GM21447 (cell line): Measurements from ENCODE around the gene CLIP4.
"Not testable (repeated sequence)": the region's sequence is repeated elsewhere in the genome, so short reads cannot be mapped to it uniquely, and the experiment has no call there.

Source experiments
- ATAC-seq: cut with Tn5 transposase; IDR thresholded peaks from one replicate; pipeline ENCODE4 v1.9.1; 2021; ENCODE audit not compliant: unreplicated experiment

CLIP4 gene

DNA sequence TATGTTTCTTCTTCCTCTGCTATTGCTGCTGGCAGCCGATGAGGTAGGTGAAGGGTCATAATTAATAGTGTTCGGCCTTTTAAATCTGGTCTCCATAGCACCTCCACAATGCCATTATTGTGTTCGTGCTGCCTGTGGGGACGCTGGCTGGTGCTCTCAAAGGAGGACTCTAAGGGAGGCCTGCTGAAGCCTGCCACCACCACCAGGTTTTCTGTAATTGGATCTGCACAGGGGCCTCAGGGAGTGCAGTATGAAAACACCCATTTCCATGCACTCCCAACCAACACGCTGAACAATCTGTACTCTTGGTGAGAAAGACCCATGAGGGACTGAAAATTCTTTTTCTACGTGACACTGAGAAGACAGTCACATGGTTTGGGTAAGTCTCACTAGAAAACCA lies 17.6 kb upstream of the CLIP4 start:
- no peak for ATAC-seq

DNA sequence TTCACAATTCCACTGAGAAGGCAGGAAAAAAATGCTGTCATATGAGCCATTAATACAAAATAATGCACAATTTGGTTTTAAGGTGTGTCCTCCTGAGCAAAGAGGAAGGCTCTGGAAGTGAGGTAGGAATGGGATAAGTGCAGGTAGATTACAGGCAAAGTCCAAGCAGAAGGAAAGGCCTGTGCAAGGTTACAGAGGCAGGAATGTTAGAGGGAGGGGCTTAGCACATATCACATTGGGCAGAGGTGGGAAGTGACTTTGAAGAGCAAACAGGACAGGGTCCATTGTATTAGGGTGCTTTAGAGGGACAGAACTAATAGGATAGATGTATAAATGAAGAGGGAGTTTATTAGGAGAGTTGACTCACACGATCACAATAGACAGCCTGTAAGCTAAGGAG lies 14.7 kb upstream of the CLIP4 start:
- no peak for ATAC-seq

DNA sequence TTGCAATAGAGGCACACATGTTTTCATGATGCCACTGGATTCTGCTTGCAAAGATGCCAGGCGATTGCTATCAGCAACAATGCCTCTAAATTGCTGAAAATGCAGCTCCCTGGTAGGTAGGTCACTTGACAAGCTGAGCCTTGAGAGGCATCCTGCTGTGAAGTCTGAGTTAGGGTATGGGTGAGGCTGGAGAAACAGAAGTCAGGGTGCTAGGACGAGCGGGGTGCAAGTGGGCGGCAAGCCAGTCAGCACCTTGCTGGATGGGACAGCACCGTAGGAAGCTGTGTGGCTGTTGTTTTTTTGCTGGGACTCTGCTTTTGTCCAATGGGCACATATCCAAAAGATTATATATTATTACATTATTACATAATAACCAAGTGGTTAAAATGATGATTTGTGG lies 10.5 kb upstream of the CLIP4 start:
- ATAC-seq = no peak

DNA sequence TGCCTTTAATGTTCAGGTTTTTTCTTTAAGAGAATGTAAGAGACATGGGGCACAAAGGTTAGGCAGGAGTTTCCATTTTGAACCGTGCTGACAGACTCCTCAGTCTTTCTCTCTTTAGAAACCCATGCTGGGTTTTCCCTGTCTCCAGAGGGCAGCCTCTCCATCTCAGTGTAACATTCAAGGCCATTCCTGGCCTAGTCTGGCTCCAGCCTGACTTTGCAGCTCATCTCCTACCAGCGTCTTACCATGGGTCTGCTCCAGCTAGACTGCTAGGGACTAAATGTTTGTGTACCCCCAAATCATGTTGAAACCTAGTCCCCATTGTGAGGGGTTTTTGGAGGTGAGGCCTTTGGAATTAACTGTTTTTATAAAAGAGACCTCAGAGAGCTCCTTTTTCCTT lies 9.8 kb upstream of the CLIP4 start:
- ATAC-seq = no peak

DNA sequence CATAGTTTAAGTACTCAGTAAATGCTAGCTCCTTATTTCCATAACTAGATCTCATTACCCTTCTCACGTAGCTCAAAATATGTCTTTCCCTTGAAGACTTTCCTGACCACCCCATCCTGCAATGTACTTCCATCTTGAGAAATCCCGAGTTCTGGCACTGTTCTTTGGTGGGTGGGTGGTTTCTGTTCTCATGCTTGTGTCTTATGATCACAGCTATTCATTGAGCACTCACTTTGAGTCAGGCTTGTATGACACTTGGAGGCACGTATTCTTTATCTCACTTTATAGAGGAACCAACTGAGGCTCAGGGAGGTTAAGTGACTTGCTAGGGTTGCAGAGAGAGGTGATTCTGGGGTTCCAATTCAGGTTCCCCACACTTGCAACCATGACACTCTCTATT lies 9.0 kb upstream of the CLIP4 start:
- no peak for ATAC-seq

DNA sequence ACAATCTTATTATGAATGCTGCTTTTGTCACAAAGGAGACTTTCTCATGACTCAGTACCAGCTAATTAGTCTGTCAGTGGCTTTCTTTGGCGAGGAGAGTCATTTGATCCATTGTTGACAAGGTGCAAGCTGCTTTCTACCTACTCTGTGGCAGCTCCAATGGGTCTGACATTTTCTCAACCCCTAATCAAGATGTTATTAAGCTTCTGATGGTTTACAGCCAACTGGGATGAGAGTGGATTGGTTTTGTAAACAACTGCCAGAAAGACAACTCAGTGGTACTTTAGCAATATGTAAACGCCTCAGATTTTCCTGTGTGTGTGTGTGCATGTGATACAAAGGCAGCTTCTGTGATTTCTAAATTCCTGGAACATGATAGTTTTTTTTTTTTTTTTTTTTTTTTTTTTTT lies 8.2 kb upstream of the CLIP4 start:
- no peak for ATAC-seq

DNA sequence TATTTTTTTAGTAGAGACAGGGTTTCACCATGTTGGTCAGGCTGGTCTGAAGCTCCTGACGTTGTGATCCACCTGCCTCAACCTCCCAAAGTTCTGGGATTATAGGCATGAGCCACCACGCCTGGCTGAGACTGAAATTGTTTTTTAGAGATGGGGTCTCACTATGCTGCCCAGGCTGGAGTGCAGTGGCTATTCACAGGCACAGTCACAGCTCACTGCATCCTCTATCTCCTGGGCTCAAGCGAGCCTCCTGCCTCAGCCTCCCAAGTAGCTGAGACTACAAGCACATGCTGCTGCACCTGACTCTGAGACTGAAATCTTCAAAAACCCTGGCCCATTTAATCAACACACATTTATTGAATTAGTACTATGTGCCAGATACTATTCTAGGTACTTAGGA lies 7.7 kb upstream of the CLIP4 start:
- ATAC-seq = not testable (repeated sequence)

DNA sequence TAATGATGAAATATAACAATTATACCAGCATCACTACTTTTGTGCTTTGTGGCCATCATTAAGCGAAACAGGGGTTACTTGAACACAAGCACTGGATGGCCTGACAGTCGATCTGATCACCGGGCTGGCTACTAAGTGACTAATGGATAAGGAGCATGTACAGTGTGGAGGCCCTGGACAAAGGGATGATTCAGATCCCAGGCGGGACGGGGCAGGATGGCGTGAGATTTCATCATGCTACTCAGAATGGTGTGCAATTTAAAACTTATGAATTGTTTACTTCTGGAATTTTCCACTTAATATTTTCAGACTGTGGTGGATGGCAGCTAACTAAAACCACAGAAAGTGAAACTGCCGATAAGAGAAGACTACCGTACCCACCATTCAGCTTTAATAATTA lies 7.0 kb upstream of the CLIP4 start:
- ATAC-seq = no peak

DNA sequence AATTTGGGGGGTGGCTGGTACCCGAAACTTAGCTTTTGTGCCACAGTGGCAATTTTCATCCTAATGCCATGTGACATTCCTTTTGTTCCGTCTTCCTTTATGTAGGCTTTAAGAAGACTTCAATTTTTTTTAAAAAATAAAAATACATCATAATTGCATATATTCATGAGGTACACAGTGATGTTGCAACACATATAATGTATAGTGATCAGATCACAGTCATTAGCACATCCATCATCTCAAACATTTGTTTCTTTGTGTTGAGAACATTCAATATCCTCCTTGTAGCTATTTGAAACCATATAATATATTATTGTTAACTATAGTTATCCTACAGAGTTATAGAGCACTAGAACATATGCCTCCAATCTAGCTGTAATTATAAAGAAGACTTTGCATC lies 6.0 kb upstream of the CLIP4 start:
- no peak for ATAC-seq

DNA sequence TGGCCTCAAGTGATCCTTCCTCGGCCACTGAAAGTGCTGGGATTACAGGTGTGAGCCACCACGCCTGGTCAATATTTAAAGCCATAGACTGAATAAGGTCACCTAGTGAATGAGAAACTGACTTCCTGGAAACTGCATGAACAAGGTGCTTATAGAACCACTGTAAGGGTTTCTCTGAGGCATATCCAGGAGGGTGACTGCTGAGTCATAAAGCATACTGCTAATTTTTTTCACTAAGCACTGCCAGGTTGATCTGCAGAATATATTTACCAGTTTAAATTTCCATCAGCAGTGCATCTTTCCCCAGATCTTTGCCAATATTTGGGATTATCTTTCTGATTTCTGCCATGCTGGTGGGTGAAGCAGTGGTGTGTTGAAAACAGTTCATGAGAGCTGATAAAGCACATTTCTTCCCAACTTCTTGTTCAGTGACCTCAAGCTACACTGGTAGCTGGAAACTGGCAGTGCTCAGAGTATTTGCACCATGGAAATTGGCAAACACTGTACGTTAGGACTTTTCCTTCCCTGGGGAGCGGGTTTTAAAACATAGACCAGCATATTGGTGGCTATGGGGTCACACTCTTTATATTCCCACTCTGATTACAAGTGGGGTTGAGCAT lies 4.2 kb upstream of the CLIP4 start:
- peak; percentile 45 for ATAC-seq

DNA sequence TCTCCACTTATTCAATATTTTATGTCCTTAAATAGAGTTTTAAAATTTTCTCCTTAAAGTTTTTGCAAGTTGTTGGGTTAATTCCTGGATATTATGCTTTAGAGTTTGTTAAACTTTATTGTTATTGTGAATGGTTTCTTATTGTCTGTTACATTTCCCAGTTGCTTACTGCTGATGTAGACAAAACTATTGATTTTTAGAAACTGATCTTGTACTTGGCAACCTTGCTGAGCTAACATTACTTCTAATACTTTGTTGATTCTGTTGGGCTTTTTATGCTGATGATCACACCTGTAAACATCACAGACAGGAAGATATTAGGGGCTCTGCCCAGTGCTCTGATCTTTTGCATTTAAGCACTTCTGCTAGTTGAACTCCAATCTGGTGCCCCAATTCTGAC lies 2.8 kb upstream of the CLIP4 start:
- no peak for ATAC-seq

DNA sequence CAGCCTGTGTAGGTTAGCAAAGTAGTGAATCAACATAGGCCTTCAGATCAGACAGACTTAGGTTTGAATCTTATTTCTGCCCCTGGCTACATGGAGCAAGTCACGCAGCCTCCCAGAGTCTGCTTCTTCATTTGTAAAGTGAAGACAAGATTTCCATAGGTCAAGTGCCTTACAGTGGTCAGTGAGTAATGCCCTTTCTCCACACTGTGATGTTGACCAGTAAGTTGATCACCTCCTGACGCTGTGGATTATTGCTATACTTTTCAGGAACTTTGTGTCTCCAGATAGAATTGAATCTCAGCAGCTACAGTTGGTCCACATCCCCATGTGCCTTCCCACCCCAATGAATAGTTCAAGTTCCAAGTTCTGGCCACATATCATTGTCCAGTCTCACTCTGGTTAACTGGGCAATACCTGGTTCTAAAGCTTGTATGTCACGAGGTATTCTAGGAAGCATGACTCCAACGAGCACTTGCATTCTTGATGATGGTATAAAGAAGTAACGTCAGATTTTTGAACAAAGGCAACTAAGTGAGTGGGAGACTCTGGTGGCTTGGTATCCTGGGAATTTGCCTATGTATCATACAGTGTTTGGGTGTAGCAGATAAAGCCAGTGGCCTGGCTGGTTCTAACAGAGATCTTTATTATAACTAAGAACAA lies 2.1 kb upstream of the CLIP4 start:
- no peak for ATAC-seq

DNA sequence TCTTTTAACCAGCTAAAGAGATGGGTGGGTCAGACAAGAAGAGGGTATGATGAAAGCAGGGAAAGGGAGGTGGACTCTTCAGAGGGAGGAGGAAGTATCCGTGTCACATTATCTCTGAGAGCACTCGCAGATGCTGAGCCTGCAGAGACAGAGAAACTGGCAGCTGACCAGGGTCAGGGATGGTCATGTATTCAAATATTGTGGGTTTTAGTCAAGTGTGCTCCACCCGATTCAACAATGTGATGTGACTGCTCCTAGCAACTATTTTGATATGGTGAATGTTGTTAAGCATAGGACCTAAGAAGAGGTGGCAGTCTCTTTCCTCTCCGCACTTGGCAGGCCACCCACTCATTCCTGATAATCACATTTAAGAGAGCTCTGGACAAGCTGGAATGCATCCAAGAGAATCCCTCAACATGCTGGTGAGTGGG lies 1.3 kb upstream of the CLIP4 start:
- peak; percentile 23 for ATAC-seq

DNA sequence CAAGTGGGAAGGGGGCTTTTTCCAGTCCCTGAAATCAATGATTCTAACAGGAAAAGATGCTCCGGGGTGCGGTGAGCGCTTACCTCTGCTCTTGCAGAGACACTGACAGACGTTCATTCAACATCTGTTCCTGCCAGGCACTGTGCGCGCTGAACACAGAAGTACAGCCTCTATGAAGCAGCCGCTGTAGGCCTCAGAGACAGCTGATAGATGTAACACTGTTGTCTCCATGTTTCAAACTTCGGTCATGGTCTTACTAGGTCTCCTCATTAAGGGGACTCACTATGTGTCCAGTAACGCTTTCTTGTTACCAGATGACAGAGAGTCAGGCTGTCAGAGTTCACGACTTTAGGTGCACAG lies 649 bp upstream of the CLIP4 start:
- ATAC-seq = no peak

DNA sequence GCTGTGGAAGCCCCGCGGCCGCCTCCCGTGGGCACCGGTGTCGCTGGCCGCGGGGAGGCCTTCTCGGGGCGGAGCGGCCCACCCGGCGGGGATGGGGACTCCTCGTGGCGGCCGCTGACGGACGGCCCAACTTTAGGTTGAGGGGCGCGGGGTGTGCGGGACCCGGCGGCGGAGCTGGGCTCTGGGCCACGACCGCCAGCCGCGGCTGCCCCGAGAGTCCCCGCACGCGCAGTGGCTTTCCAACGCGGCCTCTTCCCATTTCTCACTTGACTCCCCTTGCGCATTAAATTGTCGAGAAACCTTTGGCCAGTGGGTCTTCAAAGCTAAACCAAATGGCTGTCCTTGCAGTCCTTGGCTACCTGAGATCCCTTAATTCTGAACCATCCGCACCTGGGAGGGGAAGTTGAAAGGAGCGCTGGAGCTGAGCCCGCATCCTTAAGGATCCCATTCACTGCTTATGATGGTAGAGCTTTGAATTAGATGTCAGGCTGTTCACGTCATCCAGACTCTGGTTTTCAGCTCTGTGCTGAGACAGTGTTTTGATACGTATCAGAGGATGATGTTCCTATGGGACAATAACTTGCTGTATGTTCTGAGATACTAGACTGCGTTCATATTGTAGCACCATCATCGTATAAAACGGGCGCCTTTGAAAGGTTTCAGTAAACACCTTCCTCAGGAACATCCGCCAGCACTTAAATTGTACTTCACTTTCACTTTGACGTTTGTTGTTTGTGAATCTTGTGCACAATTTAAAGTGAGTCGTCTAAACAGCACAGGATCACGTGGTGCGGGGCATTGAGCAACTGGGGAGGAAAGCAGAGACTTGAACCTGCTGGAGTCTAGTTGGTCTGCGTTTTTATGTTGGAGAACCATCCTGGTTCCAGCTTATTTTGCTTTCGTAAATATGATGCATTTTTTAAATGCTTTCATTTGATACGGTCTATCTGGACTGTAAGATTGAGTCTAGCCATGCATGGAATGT lies 874 bp downstream of the CLIP4 start:
- ATAC-seq = peak; percentile 54

DNA sequence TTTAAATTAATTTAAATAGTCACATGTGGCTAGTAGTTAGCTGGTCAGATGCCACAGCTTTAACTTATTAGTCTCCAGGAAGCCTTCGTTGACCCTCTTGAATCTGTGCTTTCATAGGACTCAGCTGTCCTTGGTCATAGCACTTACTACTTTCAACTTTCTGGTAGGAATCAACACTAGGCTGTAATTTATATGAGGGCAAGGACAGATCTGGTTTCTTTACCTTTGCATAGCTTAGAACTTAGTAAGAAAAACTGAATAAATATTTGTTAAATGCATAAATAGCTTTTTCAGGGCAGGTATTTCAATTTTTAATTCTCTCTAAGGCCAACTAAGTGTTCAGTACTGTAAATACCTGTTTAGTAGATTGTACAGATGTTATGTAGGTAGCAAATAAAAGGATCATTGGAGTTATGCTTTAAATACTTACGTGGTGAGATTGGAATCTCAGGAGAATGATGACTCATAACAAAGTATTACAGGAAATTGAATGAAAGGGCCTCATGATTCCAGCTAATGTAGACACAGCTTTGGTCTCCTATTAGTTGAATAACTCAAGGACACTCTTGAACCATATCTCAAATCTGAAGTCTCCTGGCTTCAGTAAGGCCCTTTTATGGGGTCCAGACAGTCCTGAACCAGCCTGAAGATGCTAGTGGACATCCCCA lies 2.6 kb downstream of the CLIP4 start:
- no peak for ATAC-seq

DNA sequence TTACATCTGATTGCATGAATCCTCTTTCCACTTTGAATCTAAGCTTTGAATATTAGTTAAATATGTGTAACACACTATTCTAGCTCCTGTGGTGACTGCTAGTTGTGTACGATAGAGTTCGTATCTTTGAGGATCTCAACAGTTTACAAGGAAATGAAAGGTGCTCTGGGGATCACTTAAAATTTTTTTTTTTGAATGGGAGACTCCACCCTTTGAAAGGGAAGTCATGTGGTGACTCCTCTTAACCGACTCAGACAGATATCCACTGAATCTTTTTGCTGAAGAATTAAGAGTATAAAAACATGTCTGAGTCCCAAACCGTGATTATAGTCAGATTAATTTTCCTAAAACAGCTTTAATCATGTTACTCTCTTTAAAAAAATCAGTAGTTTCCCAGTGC lies 4.0 kb downstream of the CLIP4 start:
- no peak for ATAC-seq

DNA sequence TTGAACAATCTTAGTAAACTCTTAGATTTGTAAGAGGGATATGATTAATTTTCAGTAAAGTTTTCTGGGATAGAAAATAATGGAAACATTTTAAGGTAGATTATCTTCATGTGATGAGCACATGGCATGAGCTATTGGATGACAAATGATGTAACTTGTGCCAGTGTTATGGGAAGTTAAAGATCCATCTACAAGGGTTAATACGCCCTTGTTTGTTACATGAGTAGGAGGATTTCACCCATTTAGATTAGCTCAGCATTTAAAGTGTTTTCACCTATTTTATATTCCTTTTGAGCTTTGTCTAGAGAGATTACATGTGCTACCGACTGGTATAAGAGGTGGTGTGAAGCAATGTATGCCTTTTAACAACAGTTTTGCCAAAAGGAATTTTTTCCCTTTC lies 5.6 kb downstream of the CLIP4 start:
- no peak for ATAC-seq

DNA sequence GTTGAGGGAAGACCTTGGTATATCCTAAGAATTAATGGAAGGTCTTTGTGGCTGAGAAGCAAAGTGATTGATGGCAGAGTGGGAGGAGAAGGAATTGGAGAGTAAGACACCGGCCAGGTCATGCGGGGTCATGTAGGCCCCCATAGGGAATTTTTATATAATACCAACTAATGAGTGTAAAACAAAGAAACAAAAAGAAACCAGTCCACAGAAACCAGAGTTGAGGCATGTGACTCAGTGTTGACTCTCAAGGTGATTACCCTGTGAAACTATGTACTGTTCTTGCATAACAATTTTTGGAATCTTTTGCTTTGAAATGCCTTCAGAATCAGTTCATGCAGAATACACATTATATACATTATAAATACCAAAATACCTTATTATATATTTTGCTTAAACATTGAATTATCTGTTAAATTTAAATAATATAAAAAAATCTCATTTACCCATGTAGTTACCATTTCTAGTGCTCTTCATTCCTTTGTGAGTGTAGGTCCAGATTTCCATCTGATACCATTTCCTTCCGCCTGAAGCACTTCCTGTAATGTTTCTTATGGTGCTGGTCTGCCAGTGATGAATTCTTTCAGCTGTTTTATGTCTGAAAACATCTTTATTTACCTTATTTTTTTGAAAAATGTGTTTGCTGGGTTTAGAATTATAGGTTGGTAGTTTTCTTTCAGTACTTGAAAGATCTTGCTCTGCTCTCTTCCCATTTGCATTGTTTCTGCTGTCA lies 8.6 kb downstream of the CLIP4 start:
- no peak for ATAC-seq

DNA sequence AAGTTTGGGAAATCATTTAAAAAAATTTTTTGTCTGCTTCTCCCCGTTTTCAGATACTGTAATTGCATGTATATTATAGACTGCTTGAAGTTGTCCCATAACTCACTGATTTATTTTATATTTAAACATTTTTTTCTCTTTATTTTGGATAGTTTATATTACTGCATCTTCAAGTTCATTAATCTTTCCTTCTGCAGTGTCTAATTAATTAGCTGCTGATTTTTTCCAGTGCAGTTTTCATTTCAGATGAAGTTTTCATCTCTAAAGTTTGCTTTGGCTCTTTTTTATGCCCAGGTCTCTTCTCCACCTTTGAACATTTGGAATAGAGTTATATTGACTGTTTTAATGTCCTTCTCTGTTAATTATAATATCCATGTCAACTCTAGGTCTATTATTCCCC lies 9.3 kb downstream of the CLIP4 start:
- ATAC-seq = no peak
